HAP-1 (cell line): ENCODE results near the gene CCDC40.

Experiments
- DNase-seq, 2 experiments: peaks; one replicate each; pipeline ENCODE4 v3.0.0-alpha.2; 2016 to 2020; ENCODE audit warnings: low spot score in 2 of 2
- H3K27me3 ChIP-seq: fragments of 250-450 bp; sonication (Bioruptor Pico); 2 replicates; pipeline ENCODE4 v1.5.1; 2020; ENCODE audit warnings: low read depth, mild to moderate bottlenecking, moderate library complexity
- H3K36me3 ChIP-seq: fragments of 250-450 bp; sonication (Bioruptor Pico); replicated peaks from 2 replicates; pipeline ENCODE4 v1.5.1; 2020; ENCODE audit warnings: mild to moderate bottlenecking
- H3K4me1 ChIP-seq: fragments of 250-450 bp; sonication (Bioruptor Pico); 2 replicates; pipeline ENCODE4 v1.5.1; 2020; ENCODE audit warnings: mild to moderate bottlenecking
- H3K4me3 ChIP-seq: fragments of 250-450 bp; sonication (Bioruptor Pico); 2 replicates; pipeline ENCODE4 v1.5.1; 2020; ENCODE audit warnings: mild to moderate bottlenecking, moderate library complexity
- H3K9me3 ChIP-seq: fragments of 250-450 bp; sonication (Bioruptor Pico); 2 replicates; pipeline ENCODE4 v1.5.1; 2020; ENCODE audit warnings: mild to moderate bottlenecking, moderate library complexity
- in situ Hi-C: fragments of 300-500 bp; cut with MboI; formaldehyde crosslinking; loops from 3 replicates; pipeline ENCODE4 v1.14.3; 2020; ENCODE audit warnings: low sequenced_read_pairs, inconsistent platforms, mixed read lengths

CCDC40 gene

GRCh38 chr17:80147035-80147822, 110.8 kb downstream of the CCDC40 start, which contains the start of gene EIF4A3:
Gene EIF4A3 (minus strand): TSS chr17:80147128. CDS start chr17:80146961, 167 bp downstream.
- DNase-seq = peak; percentile 98 to 99
- H3K4me1 ChIP-seq = peaks cover 17% of the 10 kb centered on the region
- no peaks in the 10 kb centered on the region for H3K27me3 ChIP-seq
- in situ Hi-C loops = no loop called here
- H3K9me3 ChIP-seq = peaks cover 3% of the 10 kb centered on the region
- H3K36me3 ChIP-seq = peaks cover 29% of the 10 kb centered on the region
- H3K4me3 ChIP-seq = peak within 1 kb of the TSS; percentile 91
